ENCODE measurements around the gene OTULINL. TPM values are rescaled to one million over a fixed set of nuclear protein-coding genes. Genes with fewer than 3 reads are reported as not detected.
A peak's percentile ranks its signal among the peaks of the same experiment; 100 is the strongest.

The OTULINL gene
- total RNA-seq, 6 experiments from 2014 or later: 9.3 to 25.7 (median 21.7) TPM

DNA sequence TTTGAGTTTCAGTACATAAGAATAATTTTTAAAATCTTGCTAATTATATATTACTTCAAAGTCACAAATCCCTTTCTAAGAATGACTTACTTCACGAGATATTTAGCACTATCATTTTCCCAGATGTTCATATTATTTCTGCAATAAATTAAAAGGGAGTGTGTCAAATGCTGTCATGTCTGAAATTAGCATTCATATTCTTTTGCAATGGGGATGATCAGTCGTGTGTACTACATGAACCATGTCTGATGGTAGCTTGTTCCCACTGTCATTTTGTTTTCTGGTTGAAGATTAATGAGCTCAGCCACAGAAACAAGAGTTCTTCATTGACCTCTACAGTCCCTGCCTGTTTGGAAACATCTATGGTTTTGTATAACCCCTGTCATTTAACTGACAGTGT, 30.1 kb downstream of the OTULINL start:
- Mint-ChIP-seq H3K4me3 (no peak overlapping the region), H3K27ac (no peak overlapping the region), H3K4me1 (ENCODE audit: low read depth) (no peaks in the 10 kb centered on the region), H3K27me3 (ENCODE audit: insufficient read depth) (peaks cover 8% of the 10 kb centered on the region), H3K36me3 (ENCODE audit: low read depth) (peaks cover 24% of the 10 kb centered on the region), H3K9me3 (no peaks in the 10 kb centered on the region)
- TF ChIP-seq, protein P1, sequence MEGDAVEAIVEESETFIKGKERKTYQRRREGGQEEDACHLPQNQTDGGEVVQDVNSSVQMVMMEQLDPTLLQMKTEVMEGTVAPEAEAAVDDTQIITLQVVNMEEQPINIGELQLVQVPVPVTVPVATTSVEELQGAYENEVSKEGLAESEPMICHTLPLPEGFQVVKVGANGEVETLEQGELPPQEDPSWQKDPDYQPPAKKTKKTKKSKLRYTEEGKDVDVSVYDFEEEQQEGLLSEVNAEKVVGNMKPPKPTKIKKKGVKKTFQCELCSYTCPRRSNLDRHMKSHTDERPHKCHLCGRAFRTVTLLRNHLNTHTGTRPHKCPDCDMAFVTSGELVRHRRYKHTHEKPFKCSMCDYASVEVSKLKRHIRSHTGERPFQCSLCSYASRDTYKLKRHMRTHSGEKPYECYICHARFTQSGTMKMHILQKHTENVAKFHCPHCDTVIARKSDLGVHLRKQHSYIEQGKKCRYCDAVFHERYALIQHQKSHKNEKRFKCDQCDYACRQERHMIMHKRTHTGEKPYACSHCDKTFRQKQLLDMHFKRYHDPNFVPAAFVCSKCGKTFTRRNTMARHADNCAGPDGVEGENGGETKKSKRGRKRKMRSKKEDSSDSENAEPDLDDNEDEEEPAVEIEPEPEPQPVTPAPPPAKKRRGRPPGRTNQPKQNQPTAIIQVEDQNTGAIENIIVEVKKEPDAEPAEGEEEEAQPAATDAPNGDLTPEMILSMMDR (IDR thresholded peaks at IDR 0.05): no peak
- DNase-seq: no peak

- Mint-ChIP-seq H3K4me3 (no peak overlapping the region), H3K27ac (no peak overlapping the region), H3K4me1 (ENCODE audit: low read depth) (no peaks in the 10 kb centered on the region), H3K27me3 (ENCODE audit: insufficient read depth) (peaks cover 8% of the 10 kb centered on the region), H3K9me3 (no peaks in the 10 kb centered on the region), H3K36me3 (ENCODE audit: low read depth) (peaks cover 20% of the 10 kb centered on the region)
- TF ChIP-seq, protein P1 (IDR thresholded peaks at IDR 0.05): no peak
- DNase-seq: no peak
Measured at GRCh38 chr5:14614490-14614889, 32.9 kb downstream of the OTULINL start.

DNA sequence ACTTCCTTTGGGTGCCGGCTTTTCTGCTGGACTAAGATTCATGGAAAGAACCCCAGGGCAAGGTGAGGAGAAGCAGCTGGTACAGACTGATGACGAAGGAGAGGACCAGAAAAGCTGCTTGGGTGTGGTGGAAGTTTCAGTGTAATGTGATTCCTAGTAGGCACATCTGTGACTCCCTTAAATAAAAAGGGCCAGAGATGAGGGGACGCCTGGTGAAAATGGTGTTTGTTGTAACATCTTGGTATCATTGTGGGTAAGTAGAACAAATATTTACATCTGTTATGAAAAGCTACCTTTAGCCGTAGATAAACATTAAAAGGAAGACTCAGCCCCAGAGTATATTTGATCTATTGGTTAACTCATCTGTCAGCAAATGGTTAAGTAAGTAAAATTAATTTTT, 33.8 kb downstream of the OTULINL start:
- TF ChIP-seq, protein P1 (IDR thresholded peaks at IDR 0.05): no peak
- H3K4me3 Mint-ChIP-seq: no peak overlapping the region
- H3K4me1 Mint-ChIP-seq (ENCODE audit: low read depth): no peaks in the 10 kb centered on the region
- H3K27ac Mint-ChIP-seq: no peak overlapping the region
- peaks cover 6% of the 10 kb centered on the region for H3K27me3 Mint-ChIP-seq (ENCODE audit: insufficient read depth)
- no peaks in the 10 kb centered on the region for H3K9me3 Mint-ChIP-seq
- H3K36me3 Mint-ChIP-seq (ENCODE audit: low read depth): peaks cover 14% of the 10 kb centered on the region
- no peak for DNase-seq

GRCh38 chr5:14617441-14617840, 35.8 kb downstream of the OTULINL start:
- Mint-ChIP-seq H3K4me1 (ENCODE audit: low read depth) (no peaks in the 10 kb centered on the region), H3K36me3 (ENCODE audit: low read depth) (peaks cover 22% of the 10 kb centered on the region), H3K4me3 (no peak overlapping the region), H3K27me3 (ENCODE audit: insufficient read depth) (peaks cover 12% of the 10 kb centered on the region), H3K9me3 (no peaks in the 10 kb centered on the region; the same call in 1 of the 2 replicates), H3K27ac (no peak overlapping the region)
- TF ChIP-seq, protein P1 (IDR thresholded peaks at IDR 0.05): no peak
- DNase-seq: no peak

GRCh38 chr5:14627270-14627669, 45.7 kb downstream of the OTULINL start:
- Mint-ChIP-seq H3K9me3 (no peaks in the 10 kb centered on the region), H3K4me3 (no peak overlapping the region), H3K27ac (no peak overlapping the region), H3K27me3 (ENCODE audit: insufficient read depth) (peaks cover 8% of the 10 kb centered on the region), H3K4me1 (ENCODE audit: low read depth) (no peaks in the 10 kb centered on the region), H3K36me3 (ENCODE audit: low read depth) (no peaks in the 10 kb centered on the region)
- no peak for DNase-seq
- TF ChIP-seq, protein P1 (IDR thresholded peaks at IDR 0.05): no peak

DNA sequence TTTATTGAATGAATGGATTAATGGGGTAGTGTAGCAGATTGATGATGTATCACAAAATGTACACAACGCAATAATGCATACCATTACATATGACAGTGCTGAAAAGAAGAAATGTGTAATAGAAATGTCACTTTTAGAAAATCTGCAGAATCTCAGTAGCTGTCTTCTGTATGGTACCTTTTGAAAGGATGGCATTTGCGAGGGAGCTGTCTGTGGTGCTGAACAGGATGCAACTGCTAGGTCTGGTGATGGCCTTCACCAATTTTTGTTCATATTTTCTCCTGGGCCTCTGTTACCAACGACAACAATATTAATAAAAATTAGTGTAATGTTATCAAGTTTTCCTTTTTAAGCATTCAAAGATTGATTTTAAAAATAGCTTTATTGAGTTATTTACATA, 46.8 kb downstream of the OTULINL start:
- H3K4me3 Mint-ChIP-seq: no peak overlapping the region
- DNase-seq: peak; percentile 28

More for the DNA sequence above, 46.8 kb downstream of the OTULINL start:
- TF ChIP-seq, protein P1 (IDR thresholded peaks at IDR 0.05): no peak
- Mint-ChIP-seq H3K4me1 (ENCODE audit: low read depth) (no peaks in the 10 kb centered on the region), H3K27ac (no peak overlapping the region), H3K36me3 (ENCODE audit: low read depth) (no peaks in the 10 kb centered on the region), H3K9me3 (no peaks in the 10 kb centered on the region), H3K27me3 (ENCODE audit: insufficient read depth) (peaks cover 16% of the 10 kb centered on the region)

All from HFFc6 (cell line).